HEK293 (cell line): ENCODE measurements around the gene DAAM1.

Source experiments
- ATF2 ChIP-seq: fragments of 450-650 bp; formaldehyde crosslinking; IDR thresholded peaks from 2 replicates; pipeline ENCODE4 v1.5.1; 2016; ENCODE audit warnings: missing biosample characterization, missing genetic modification characterization, low read depth
- ZNF292 ChIP-seq: fragments of 450-650 bp; formaldehyde crosslinking; IDR thresholded peaks from 2 replicates; pipeline ENCODE4 v1.5.1; 2016; ENCODE audit warnings: low read depth, missing biosample characterization, missing genetic modification characterization, borderline replicate concordance
- ZNF37A ChIP-seq: fragments of 450-650 bp; IDR thresholded peaks from 2 replicates; pipeline ENCODE4 v1.5.1; 2018; ENCODE audit warnings: missing biosample characterization, missing genetic modification characterization
- TF ChIP-seq, protein P1 (sequence below): fragments of 450-650 bp; formaldehyde crosslinking; IDR thresholded peaks from 2 replicates; pipeline ENCODE4 v1.5.1; 2016; ENCODE audit warnings: missing biosample characterization, missing genetic modification characterization
- TF ChIP-seq, protein P2 (sequence below): fragments of 450-650 bp; formaldehyde crosslinking; IDR thresholded peaks from 2 replicates; pipeline ENCODE4 v1.5.1; 2016; ENCODE audit warnings: missing biosample characterization, missing genetic modification characterization

DNA sequence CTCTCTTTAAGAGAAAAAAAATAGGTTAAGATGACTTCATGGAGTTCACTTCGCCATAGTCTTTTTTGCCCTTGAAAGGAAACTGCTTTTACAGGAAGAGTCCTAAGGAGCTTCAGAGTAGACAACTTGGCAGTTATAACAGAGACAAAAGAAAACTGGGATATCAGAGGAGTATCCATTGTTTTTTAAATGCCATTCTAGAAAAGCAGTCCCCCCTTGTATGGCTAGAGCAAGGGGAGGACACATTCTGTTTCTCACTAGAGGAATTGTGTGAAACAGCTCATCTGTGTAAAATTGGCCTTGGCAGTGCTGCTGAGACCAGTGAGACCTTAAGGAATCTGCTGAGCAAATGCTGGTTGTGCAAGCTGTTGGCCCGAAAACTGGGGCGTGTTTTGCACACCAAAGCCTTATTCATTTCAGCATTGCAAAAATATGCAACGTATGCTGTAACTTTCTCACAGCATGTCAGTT lies 148.7 kb downstream of the DAAM1 start:
- TF ChIP-seq ZNF37A (tag by site-specific recombination) (no peak), ZNF292 (no peak), ATF2 (tag by site-specific recombination) (no peak)
- TF ChIP-seq, protein P1, sequence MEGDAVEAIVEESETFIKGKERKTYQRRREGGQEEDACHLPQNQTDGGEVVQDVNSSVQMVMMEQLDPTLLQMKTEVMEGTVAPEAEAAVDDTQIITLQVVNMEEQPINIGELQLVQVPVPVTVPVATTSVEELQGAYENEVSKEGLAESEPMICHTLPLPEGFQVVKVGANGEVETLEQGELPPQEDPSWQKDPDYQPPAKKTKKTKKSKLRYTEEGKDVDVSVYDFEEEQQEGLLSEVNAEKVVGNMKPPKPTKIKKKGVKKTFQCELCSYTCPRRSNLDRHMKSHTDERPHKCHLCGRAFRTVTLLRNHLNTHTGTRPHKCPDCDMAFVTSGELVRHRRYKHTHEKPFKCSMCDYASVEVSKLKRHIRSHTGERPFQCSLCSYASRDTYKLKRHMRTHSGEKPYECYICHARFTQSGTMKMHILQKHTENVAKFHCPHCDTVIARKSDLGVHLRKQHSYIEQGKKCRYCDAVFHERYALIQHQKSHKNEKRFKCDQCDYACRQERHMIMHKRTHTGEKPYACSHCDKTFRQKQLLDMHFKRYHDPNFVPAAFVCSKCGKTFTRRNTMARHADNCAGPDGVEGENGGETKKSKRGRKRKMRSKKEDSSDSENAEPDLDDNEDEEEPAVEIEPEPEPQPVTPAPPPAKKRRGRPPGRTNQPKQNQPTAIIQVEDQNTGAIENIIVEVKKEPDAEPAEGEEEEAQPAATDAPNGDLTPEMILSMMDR (tag by site-specific recombination): no peak
- TF ChIP-seq, protein P2, sequence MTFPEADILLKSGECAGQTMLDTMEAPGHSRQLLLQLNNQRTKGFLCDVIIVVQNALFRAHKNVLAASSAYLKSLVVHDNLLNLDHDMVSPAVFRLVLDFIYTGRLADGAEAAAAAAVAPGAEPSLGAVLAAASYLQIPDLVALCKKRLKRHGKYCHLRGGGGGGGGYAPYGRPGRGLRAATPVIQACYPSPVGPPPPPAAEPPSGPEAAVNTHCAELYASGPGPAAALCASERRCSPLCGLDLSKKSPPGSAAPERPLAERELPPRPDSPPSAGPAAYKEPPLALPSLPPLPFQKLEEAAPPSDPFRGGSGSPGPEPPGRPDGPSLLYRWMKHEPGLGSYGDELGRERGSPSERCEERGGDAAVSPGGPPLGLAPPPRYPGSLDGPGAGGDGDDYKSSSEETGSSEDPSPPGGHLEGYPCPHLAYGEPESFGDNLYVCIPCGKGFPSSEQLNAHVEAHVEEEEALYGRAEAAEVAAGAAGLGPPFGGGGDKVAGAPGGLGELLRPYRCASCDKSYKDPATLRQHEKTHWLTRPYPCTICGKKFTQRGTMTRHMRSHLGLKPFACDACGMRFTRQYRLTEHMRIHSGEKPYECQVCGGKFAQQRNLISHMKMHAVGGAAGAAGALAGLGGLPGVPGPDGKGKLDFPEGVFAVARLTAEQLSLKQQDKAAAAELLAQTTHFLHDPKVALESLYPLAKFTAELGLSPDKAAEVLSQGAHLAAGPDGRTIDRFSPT (tag by site-specific recombination): no peak
